DND-41 (cell line): ENCODE results near the gene GPC1.

Experiments used
- ATAC-seq: fragments of 200-7000 bp; cut with Tn5 transposase; 3 replicates; pipeline ENCODE4 v1.9.1; 2021; ENCODE audit warnings: low read depth; ENCODE audit not compliant: insufficient read depth
- DNase-seq: peaks from one replicate; pipeline ENCODE4 v3.0.0-alpha.2; 2020
- H2AFZ ChIP-seq: 2 replicates; pipeline ENCODE4 v1.6.0; 2012; ENCODE audit warnings: low read depth, low read length
- H3K27ac ChIP-seq: 2 replicates; pipeline ENCODE4 v1.5.1; 2012; ENCODE audit warnings: low read length, inconsistent platforms
- H3K27me3 ChIP-seq: fragments of 200-600 bp; sonication (generic); 2 replicates; pipeline ENCODE4 v1.6.0; 2012; ENCODE audit warnings: low read length, mild to moderate bottlenecking, inconsistent platforms; ENCODE audit not compliant: insufficient read depth, poor library complexity
- H3K36me3 ChIP-seq: 2 replicates; pipeline ENCODE4 v1.5.1; 2012; ENCODE audit warnings: low read length, inconsistent platforms; ENCODE audit not compliant: insufficient read depth
- H3K4me1 ChIP-seq: 2 replicates; pipeline ENCODE4 v1.5.1; 2012; ENCODE audit warnings: mild to moderate bottlenecking, low read length; ENCODE audit not compliant: insufficient read depth
- H3K4me2 ChIP-seq: 2 replicates; pipeline ENCODE4 v1.6.0; 2012; ENCODE audit warnings: mild to moderate bottlenecking, moderate library complexity, low read length, inconsistent platforms; ENCODE audit not compliant: insufficient read depth
- H3K4me3 ChIP-seq, 2 experiments: fragments of 200-600 bp in 1 of 2; shearing (Covaris generic) in 1 of 2; 2 replicates each; pipeline ENCODE4 v1.5.1; 2012 to 2016; ENCODE audit warnings: inconsistent platforms in 2 of 2, low read length in 2 of 2, mild to moderate bottlenecking in 2 of 2, low read depth in 1 of 2, moderate library complexity in 1 of 2
- H3K79me2 ChIP-seq: 2 replicates; pipeline ENCODE4 v1.6.0; 2012; ENCODE audit warnings: low read length, inconsistent platforms; ENCODE audit not compliant: insufficient read depth
- H3K9ac ChIP-seq: 2 replicates; pipeline ENCODE4 v1.6.0; 2012; ENCODE audit warnings: low read depth, mild to moderate bottlenecking, inconsistent platforms, low read length, moderate library complexity
- H3K9me3 ChIP-seq: 2 replicates; pipeline ENCODE4 v1.5.1; 2012; ENCODE audit warnings: low read length, moderate library complexity, mild to moderate bottlenecking, inconsistent platforms; ENCODE audit not compliant: insufficient read depth, severe bottlenecking
- H4K20me1 ChIP-seq: 2 replicates; pipeline ENCODE4 v1.6.0; 2012; ENCODE audit warnings: low read length; ENCODE audit not compliant: insufficient read depth
- EZH2 ChIP-seq: IDR thresholded peaks from 3 replicates; pipeline ENCODE4 v1.6.1; 2012; ENCODE audit warnings: borderline replicate concordance, low read depth, mild to moderate bottlenecking, moderate library complexity, low read length, inconsistent platforms; ENCODE audit not compliant: severe bottlenecking
- TF ChIP-seq, protein P1 (sequence below): IDR thresholded peaks from 2 replicates; pipeline ENCODE4 v1.5.1; 2012; ENCODE audit warnings: borderline replicate concordance, low read length, moderate library complexity, mild to moderate bottlenecking; ENCODE audit not compliant: poor library complexity, severe bottlenecking; ENCODE audit errors: extremely low read depth

Gene GPC1

DNA sequence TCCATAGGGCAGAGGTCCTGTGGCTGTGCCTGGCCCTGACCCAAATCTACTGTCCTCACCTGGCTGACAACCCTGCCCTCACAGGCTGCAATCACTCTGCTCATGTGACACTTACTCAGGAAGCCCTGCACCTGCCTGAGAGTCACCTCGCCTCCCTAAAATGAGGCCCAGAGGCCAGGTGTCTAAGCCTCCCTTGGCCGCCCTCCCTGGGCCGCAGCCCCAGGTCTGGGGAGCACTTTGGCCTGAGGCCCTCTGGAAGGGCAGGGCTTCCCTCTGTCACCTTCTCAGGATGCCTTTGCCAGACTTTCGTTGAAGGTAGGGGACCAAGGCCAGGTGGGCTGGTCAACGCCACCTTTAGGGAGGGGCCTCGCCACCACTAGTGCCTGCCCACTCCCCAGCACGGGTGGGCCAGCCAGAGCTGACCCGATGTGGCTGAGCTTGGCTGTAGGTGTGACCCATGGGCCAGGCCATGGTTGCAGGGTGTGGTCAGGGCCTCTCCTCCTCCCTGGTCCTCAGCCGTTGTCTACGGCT lies 6.1 kb upstream of the GPC1 start:
- Histone ChIP-seq H3K79me2 (no peaks in the 10 kb centered on the region), H3K9ac (no peak overlapping the region), H3K27ac (no peak overlapping the region), H4K20me1 (peaks cover 6% of the 10 kb centered on the region), H3K4me3 (no peak overlapping the region), H3K36me3 (no peaks in the 10 kb centered on the region), H3K9me3 (no peaks in the 10 kb centered on the region), H3K27me3 (no peaks in the 10 kb centered on the region), H3K4me2 (no peak overlapping the region), H3K4me1 (no peaks in the 10 kb centered on the region), H2AFZ (no peak overlapping the region)
- ATAC-seq (no peak), DNase-seq (no peak)
- TF ChIP-seq EZH2: no peak
- TF ChIP-seq, protein P1, sequence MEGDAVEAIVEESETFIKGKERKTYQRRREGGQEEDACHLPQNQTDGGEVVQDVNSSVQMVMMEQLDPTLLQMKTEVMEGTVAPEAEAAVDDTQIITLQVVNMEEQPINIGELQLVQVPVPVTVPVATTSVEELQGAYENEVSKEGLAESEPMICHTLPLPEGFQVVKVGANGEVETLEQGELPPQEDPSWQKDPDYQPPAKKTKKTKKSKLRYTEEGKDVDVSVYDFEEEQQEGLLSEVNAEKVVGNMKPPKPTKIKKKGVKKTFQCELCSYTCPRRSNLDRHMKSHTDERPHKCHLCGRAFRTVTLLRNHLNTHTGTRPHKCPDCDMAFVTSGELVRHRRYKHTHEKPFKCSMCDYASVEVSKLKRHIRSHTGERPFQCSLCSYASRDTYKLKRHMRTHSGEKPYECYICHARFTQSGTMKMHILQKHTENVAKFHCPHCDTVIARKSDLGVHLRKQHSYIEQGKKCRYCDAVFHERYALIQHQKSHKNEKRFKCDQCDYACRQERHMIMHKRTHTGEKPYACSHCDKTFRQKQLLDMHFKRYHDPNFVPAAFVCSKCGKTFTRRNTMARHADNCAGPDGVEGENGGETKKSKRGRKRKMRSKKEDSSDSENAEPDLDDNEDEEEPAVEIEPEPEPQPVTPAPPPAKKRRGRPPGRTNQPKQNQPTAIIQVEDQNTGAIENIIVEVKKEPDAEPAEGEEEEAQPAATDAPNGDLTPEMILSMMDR: no peak

DNA sequence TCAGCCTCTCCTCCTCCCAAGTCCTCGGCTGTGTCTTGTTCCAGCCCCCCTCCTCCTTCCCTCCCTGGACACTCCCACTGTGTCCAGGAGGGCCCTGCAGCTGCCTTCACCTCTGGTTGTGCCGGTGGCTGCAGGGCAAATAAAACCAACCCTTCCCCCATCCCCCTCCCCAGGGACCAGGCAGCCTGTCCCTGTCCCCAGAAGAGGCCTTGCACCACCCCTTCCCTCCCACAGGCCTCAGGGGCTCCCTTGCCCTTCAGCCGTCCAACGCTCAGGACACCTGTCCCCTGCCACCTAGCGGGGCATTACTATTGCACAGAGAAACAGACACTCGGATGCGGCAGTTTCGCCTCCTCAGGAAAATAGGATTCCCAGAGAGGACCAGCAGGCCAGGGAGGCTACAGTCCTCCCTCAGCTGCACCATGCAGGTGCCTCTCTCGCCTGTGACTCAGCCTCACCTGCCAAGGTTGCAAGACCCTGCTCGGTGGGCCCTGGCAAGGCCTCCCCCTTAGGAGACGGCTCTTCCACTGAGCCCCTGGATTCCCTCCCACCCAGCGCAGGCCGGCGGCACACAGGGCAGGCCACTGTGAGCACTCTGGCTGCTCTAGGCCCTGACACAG lies 5.5 kb upstream of the GPC1 start:
- Histone ChIP-seq H3K79me2 (no peaks in the 10 kb centered on the region), H3K27ac (no peak overlapping the region), H3K36me3 (no peaks in the 10 kb centered on the region), H3K27me3 (no peaks in the 10 kb centered on the region), H3K9me3 (no peaks in the 10 kb centered on the region), H3K4me1 (no peaks in the 10 kb centered on the region), H3K4me2 (no peak overlapping the region), H2AFZ (no peak overlapping the region), H3K4me3 (no peak overlapping the region), H3K9ac (no peak overlapping the region), H4K20me1 (peaks cover 6% of the 10 kb centered on the region)
- ATAC-seq (no peak), DNase-seq (no peak)
- no peak for TF ChIP-seq EZH2
- TF ChIP-seq, protein P1: no peak

DNA sequence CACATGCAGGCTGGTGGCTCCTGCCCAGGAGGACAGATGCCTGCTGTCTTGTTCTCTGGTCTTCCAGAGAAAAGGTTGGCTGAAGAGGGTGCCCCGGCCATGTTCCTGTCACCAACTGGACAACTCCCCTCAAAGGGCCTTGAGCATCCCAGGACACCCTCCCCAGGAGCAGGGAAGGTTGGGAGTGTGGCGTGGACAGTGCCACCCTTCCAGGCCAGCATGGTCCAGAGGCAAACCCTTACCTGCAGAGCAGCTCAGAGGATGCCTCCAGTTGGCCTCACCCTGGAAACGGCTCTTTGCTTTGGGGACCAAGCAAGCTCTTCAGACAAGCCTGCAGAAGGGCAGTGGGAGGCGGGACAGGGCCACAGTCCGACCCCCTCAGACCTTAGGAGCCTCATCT lies 4.9 kb upstream of the GPC1 start:
- H3K9ac ChIP-seq: no peak overlapping the region
- H3K36me3 ChIP-seq: no peaks in the 10 kb centered on the region
- H3K79me2 ChIP-seq: no peaks in the 10 kb centered on the region
- H3K9me3 ChIP-seq: no peaks in the 10 kb centered on the region
- ATAC-seq: no peak
- no peaks in the 10 kb centered on the region for H3K4me1 ChIP-seq
- no peak for DNase-seq
- no peaks in the 10 kb centered on the region for H3K27me3 ChIP-seq
- TF ChIP-seq, protein P1: no peak
- TF ChIP-seq EZH2: no peak
- peaks cover 6% of the 10 kb centered on the region for H4K20me1 ChIP-seq
- H3K4me3 ChIP-seq: no peak overlapping the region
- no peak overlapping the region for H3K4me2 ChIP-seq
- no peak overlapping the region for H3K27ac ChIP-seq
- H2AFZ ChIP-seq: no peak overlapping the region
